ENCODE data around the gene MTAP.
A peak's percentile ranks its signal among the peaks of the same experiment; 100 is the strongest.

The MTAP gene

GRCh38 chr9:21810388-21810787 lies 8.0 kb downstream of the MTAP start (continued):
- TF ChIP-seq SCRT1 (tag by site-specific recombination; IDR thresholded peaks at IDR 0.05; ENCODE audit: borderline replicate concordance) (no peak), ATF2 (tag by site-specific recombination; IDR thresholded peaks at IDR 0.05; ENCODE audit: low read depth) (peak; percentile 39; the same call in 1 of the 2 replicates), ZNF76 (tag by site-specific recombination; IDR thresholded peaks at IDR 0.05; ENCODE audit: borderline replicate concordance, low read depth) (no peak), ZSCAN18 (tag by site-specific recombination; IDR thresholded peaks at IDR 0.05) (no peak), IKZF3 (tag by site-specific recombination; IDR thresholded peaks at IDR 0.05) (no peak), ZNF221 (tag by site-specific recombination; IDR thresholded peaks at IDR 0.05; ENCODE audit: borderline replicate concordance) (no peak), SALL2 (tag by site-specific recombination; IDR thresholded peaks at IDR 0.05; ENCODE audit: borderline replicate concordance) (no peak), ZNF350 (tag by site-specific recombination; IDR thresholded peaks at IDR 0.05) (no peak), ZNF426 (tag by site-specific recombination; IDR thresholded peaks at IDR 0.05) (no peak), ZNF23 (tag by site-specific recombination; IDR thresholded peaks at IDR 0.05; ENCODE audit: borderline replicate concordance) (no peak), ZNF639 (tag by site-specific recombination; IDR thresholded peaks at IDR 0.05) (0 out of 2 replicates have a peak, but pooled peaks have one; percentile 27), SP2 (tag by site-specific recombination; IDR thresholded peaks at IDR 0.05) (no peak), ZNF148 (tag by site-specific recombination; IDR thresholded peaks at IDR 0.05; ENCODE audit: borderline replicate concordance) (no peak), PRDM1 (tag by site-specific recombination; IDR thresholded peaks at IDR 0.05) (no peak), ZNF2 (tag by site-specific recombination; IDR thresholded peaks at IDR 0.05) (no peak), ZNF501 (tag by site-specific recombination; IDR thresholded peaks at IDR 0.05) (no peak), HIC1 (tag by site-specific recombination; IDR thresholded peaks at IDR 0.05) (no peak), ZNF555 (tag by site-specific recombination; conservative IDR thresholded peaks at IDR 0.05) (no peak), ZNF175 (tag by site-specific recombination; IDR thresholded peaks at IDR 0.05) (no peak), GLI4 (tag by site-specific recombination; IDR thresholded peaks at IDR 0.05) (no peak), ZNF560 (tag by site-specific recombination; IDR thresholded peaks at IDR 0.05; ENCODE audit: borderline replicate concordance) (no peak), SP7 (tag by site-specific recombination; IDR thresholded peaks at IDR 0.05) (peak; percentile 55), ZFP69B (tag by site-specific recombination; IDR thresholded peaks at IDR 0.05) (peak; percentile 72; the same call in 1 of the 2 replicates), ZFP3 (tag by site-specific recombination; IDR thresholded peaks at IDR 0.05; ENCODE audit: low read depth) (no peak), PRDM6 (tag by site-specific recombination; IDR thresholded peaks at IDR 0.05) (no peak), FEZF1 (tag by site-specific recombination; IDR thresholded peaks at IDR 0.05) (no peak), TCF7L2 (IDR thresholded peaks at IDR 0.05; ENCODE audit: borderline replicate concordance, low read depth, low read length) (no peak), ZBTB8A (tag by site-specific recombination; IDR thresholded peaks at IDR 0.05) (no peak), ZNF335 (tag by site-specific recombination; conservative IDR thresholded peaks at IDR 0.05) (no peak), ZNF404 (tag by site-specific recombination; IDR thresholded peaks at IDR 0.05) (no peak), ZNF174 (tag by site-specific recombination; IDR thresholded peaks at IDR 0.05) (no peak)
